PC-3 (cell line): ENCODE results near the gene TK2.

Experiments used
- CTCF ChIP-seq: fragments of 300-600 bp; sonication (generic); conservative IDR thresholded peaks from 2 replicates; pipeline ENCODE4 v1.5.1; 2017; ENCODE audit warnings: antibody characterized with exemption, low read depth, mild to moderate bottlenecking, low read length
- EZH2 ChIP-seq: fragments of 300-600 bp; sonication (generic); IDR thresholded peaks from one replicate; pipeline ENCODE4 v1.6.1; 2017; ENCODE audit warnings: antibody characterized with exemption, mild to moderate bottlenecking, low read length; ENCODE audit not compliant: unreplicated experiment

GRCh38 chr16:66568355-66568754 is 18.4 kb upstream of the TK2 start:
- TF ChIP-seq CTCF = no peak
- no peak for TF ChIP-seq EZH2
